HT1080 (cell line): ENCODE data around the gene FBXW7. TPM values are rescaled to one million over a fixed set of nuclear protein-coding genes. Genes with fewer than 3 reads are reported as not detected.

Experiments used
- DNase-seq: peaks from one replicate; pipeline ENCODE4 v3.0.0-alpha.2; 2015; ENCODE audit warnings: low read depth
- total RNA-seq: library from RNA; depleted of rRNA; stranded (reverse); fragments of >200 nt; shearing (Covaris generic); gene quantifications from 2 replicates; pipeline ENCODE4 v1.2.3, GENCODE V29; 2014

Gene FBXW7
- total RNA-seq, 1 experiment from 2014 or later = 17.4 TPM

- no peak for DNase-seq
Observed at GRCh38 chr4:152512483-152512882, 23.4 kb downstream of the FBXW7 start.

- DNase-seq = no peak
Observed at GRCh38 chr4:152510349-152511147, 25.3 kb downstream of the FBXW7 start.

- DNase-seq = no peak
Observed at GRCh38 chr4:152509595-152510225, 26.2 kb downstream of the FBXW7 start.

- no peak for DNase-seq
Observed at GRCh38 chr4:152508818-152509217, 27.1 kb downstream of the FBXW7 start.

GRCh38 chr4:152508386-152508785 is 27.5 kb downstream of the FBXW7 start:
- DNase-seq = no peak

GRCh38 chr4:152503653-152504290 is 32.1 kb downstream of the FBXW7 start:
- DNase-seq = no peak

- DNase-seq = no peak
Observed at GRCh38 chr4:152501846-152502536, 33.9 kb downstream of the FBXW7 start.

- peak; percentile 64 for DNase-seq
Observed at GRCh38 chr4:152500800-152501434, 35.0 kb downstream of the FBXW7 start.

GRCh38 chr4:152500275-152500674 is 35.6 kb downstream of the FBXW7 start:
- no peak for DNase-seq

- DNase-seq = no peak
Observed at GRCh38 chr4:152499344-152499743, 36.5 kb downstream of the FBXW7 start.

- DNase-seq = no peak
Observed at GRCh38 chr4:152494020-152494419, 41.9 kb downstream of the FBXW7 start.

- no peak for DNase-seq
Observed at GRCh38 chr4:152488246-152488645, 47.6 kb downstream of the FBXW7 start.

GRCh38 chr4:152486429-152487389 is 49.2 kb downstream of the FBXW7 start:
- DNase-seq = no peak

GRCh38 chr4:152485726-152486276 is 50.1 kb downstream of the FBXW7 start:
- DNase-seq = peak; percentile 87

GRCh38 chr4:152482211-152482610 is 53.7 kb downstream of the FBXW7 start:
- DNase-seq = no peak

- no peak for DNase-seq
Observed at GRCh38 chr4:152480901-152481300, 55.0 kb downstream of the FBXW7 start.

- no peak for DNase-seq
Observed at GRCh38 chr4:152480326-152480725, 55.6 kb downstream of the FBXW7 start.

GRCh38 chr4:152479428-152480026 is 56.4 kb downstream of the FBXW7 start:
- DNase-seq = peak; percentile 18

- DNase-seq = no peak
Observed at GRCh38 chr4:152478461-152479237, 57.2 kb downstream of the FBXW7 start.
